ENCODE results near the gene SDHB.

SDHB gene

GRCh38 chr1:17040135-17040534, 13.7 kb downstream of the SDHB start:
- no peaks in the 10 kb centered on the region for H3K9me3 ChIP-seq (replicated peaks; ENCODE audit: low read length)
- no peak overlapping the region for H3K4me2 ChIP-seq (ENCODE audit: low read length)
- H3K27me3 ChIP-seq (ENCODE audit: control insufficient read depth, insufficient read depth, low read length): no peaks in the 10 kb centered on the region
- no peaks in the 10 kb centered on the region for H3K4me1 ChIP-seq (ENCODE audit: control insufficient read depth, insufficient read depth, low read length)
- no peak overlapping the region for H3K4me3 ChIP-seq (ENCODE audit: low read length)
- H3K36me3 ChIP-seq (ENCODE audit: insufficient read depth, low read length): peaks cover 42% of the 10 kb centered on the region
- no peak overlapping the region for H3K9ac ChIP-seq (ENCODE audit: low read depth, low read length)

GRCh38 chr1:17039522-17039921, 14.3 kb downstream of the SDHB start:
- Histone ChIP-seq H3K9me3 (replicated peaks; ENCODE audit: low read length) (no peaks in the 10 kb centered on the region), H3K27me3 (ENCODE audit: control insufficient read depth, insufficient read depth, low read length) (no peaks in the 10 kb centered on the region), H3K4me2 (ENCODE audit: low read length) (no peak overlapping the region), H3K4me3 (ENCODE audit: low read length) (no peak overlapping the region), H3K9ac (ENCODE audit: low read depth, low read length) (no peak overlapping the region), H3K4me1 (ENCODE audit: control insufficient read depth, insufficient read depth, low read length) (no peaks in the 10 kb centered on the region), H3K36me3 (ENCODE audit: insufficient read depth, low read length) (peaks cover 37% of the 10 kb centered on the region)

GRCh38 chr1:17033481-17033880, 20.4 kb downstream of the SDHB start:
- Histone ChIP-seq H3K4me1 (ENCODE audit: control insufficient read depth, insufficient read depth, low read length) (no peaks in the 10 kb centered on the region), H3K4me2 (ENCODE audit: low read length) (no peak overlapping the region), H3K9ac (ENCODE audit: low read depth, low read length) (no peak overlapping the region), H3K27me3 (ENCODE audit: control insufficient read depth, insufficient read depth, low read length) (no peaks in the 10 kb centered on the region), H3K4me3 (ENCODE audit: low read length) (no peak overlapping the region), H3K9me3 (replicated peaks; ENCODE audit: low read length) (no peaks in the 10 kb centered on the region), H3K36me3 (ENCODE audit: insufficient read depth, low read length) (peaks cover 28% of the 10 kb centered on the region)

GRCh38 chr1:17032741-17033140, 21.1 kb downstream of the SDHB start:
- H3K4me3 ChIP-seq (ENCODE audit: low read length): no peak overlapping the region
- no peak overlapping the region for H3K4me2 ChIP-seq (ENCODE audit: low read length)
- H3K27me3 ChIP-seq (ENCODE audit: control insufficient read depth, insufficient read depth, low read length): no peaks in the 10 kb centered on the region
- H3K4me1 ChIP-seq (ENCODE audit: control insufficient read depth, insufficient read depth, low read length): peaks cover 3% of the 10 kb centered on the region
- no peak overlapping the region for H3K9ac ChIP-seq (ENCODE audit: low read depth, low read length)
- H3K36me3 ChIP-seq (ENCODE audit: insufficient read depth, low read length): peaks cover 34% of the 10 kb centered on the region
- no peaks in the 10 kb centered on the region for H3K9me3 ChIP-seq (replicated peaks; ENCODE audit: low read length)

- Histone ChIP-seq H3K4me2 (ENCODE audit: low read length) (no peak overlapping the region), H3K27me3 (ENCODE audit: control insufficient read depth, insufficient read depth, low read length) (no peaks in the 10 kb centered on the region), H3K36me3 (ENCODE audit: insufficient read depth, low read length) (peaks cover 45% of the 10 kb centered on the region)
Observed at GRCh38 chr1:17031436-17031835, 22.4 kb downstream of the SDHB start.

GRCh38 chr1:17030206-17030605, 23.6 kb downstream of the SDHB start:
- Histone ChIP-seq H3K9me3 (replicated peaks; ENCODE audit: low read length) (no peaks in the 10 kb centered on the region), H3K4me1 (ENCODE audit: control insufficient read depth, insufficient read depth, low read length) (peaks cover 4% of the 10 kb centered on the region), H3K9ac (ENCODE audit: low read depth, low read length) (no peak overlapping the region), H3K4me2 (ENCODE audit: low read length) (no peak overlapping the region), H3K27me3 (ENCODE audit: control insufficient read depth, insufficient read depth, low read length) (no peaks in the 10 kb centered on the region), H3K36me3 (ENCODE audit: insufficient read depth, low read length) (peaks cover 53% of the 10 kb centered on the region), H3K4me3 (ENCODE audit: low read length) (no peak overlapping the region)

More at GRCh38 chr1:17031436-17031835, 22.4 kb downstream of the SDHB start:
- Histone ChIP-seq H3K4me3 (ENCODE audit: low read length) (no peak overlapping the region), H3K4me1 (ENCODE audit: control insufficient read depth, insufficient read depth, low read length) (peaks cover 4% of the 10 kb centered on the region), H3K9me3 (replicated peaks; ENCODE audit: low read length) (no peaks in the 10 kb centered on the region), H3K9ac (ENCODE audit: low read depth, low read length) (no peak overlapping the region)

- Histone ChIP-seq H3K4me3 (ENCODE audit: low read length) (no peak overlapping the region), H3K27me3 (ENCODE audit: control insufficient read depth, insufficient read depth, low read length) (no peaks in the 10 kb centered on the region), H3K36me3 (ENCODE audit: insufficient read depth, low read length) (peaks cover 63% of the 10 kb centered on the region), H3K4me1 (ENCODE audit: control insufficient read depth, insufficient read depth, low read length) (peaks cover 4% of the 10 kb centered on the region), H3K4me2 (ENCODE audit: low read length) (no peak overlapping the region), H3K9ac (ENCODE audit: low read depth, low read length) (no peak overlapping the region), H3K9me3 (replicated peaks; ENCODE audit: low read length) (no peaks in the 10 kb centered on the region)
Observed at GRCh38 chr1:17028662-17029188, 25.1 kb downstream of the SDHB start.

GRCh38 chr1:17027900-17028299, 25.9 kb downstream of the SDHB start:
- Histone ChIP-seq H3K9me3 (replicated peaks; ENCODE audit: low read length) (no peaks in the 10 kb centered on the region), H3K4me1 (ENCODE audit: control insufficient read depth, insufficient read depth, low read length) (peaks cover 4% of the 10 kb centered on the region), H3K4me2 (ENCODE audit: low read length) (no peak overlapping the region), H3K9ac (ENCODE audit: low read depth, low read length) (no peak overlapping the region), H3K4me3 (ENCODE audit: low read length) (no peak overlapping the region), H3K36me3 (ENCODE audit: insufficient read depth, low read length) (peaks cover 68% of the 10 kb centered on the region), H3K27me3 (ENCODE audit: control insufficient read depth, insufficient read depth, low read length) (no peaks in the 10 kb centered on the region)

GRCh38 chr1:17027403-17027802, 26.4 kb downstream of the SDHB start:
- no peaks in the 10 kb centered on the region for H3K9me3 ChIP-seq (replicated peaks; ENCODE audit: low read length)
- H3K27me3 ChIP-seq (ENCODE audit: control insufficient read depth, insufficient read depth, low read length): no peaks in the 10 kb centered on the region
- no peak overlapping the region for H3K9ac ChIP-seq (ENCODE audit: low read depth, low read length)
- no peak overlapping the region for H3K4me3 ChIP-seq (ENCODE audit: low read length)
- H3K4me2 ChIP-seq (ENCODE audit: low read length): no peak overlapping the region
- H3K36me3 ChIP-seq (ENCODE audit: insufficient read depth, low read length): peaks cover 68% of the 10 kb centered on the region
- H3K4me1 ChIP-seq (ENCODE audit: control insufficient read depth, insufficient read depth, low read length): peaks cover 4% of the 10 kb centered on the region

- H3K4me1 ChIP-seq (ENCODE audit: control insufficient read depth, insufficient read depth, low read length): peaks cover 4% of the 10 kb centered on the region
- no peaks in the 10 kb centered on the region for H3K9me3 ChIP-seq (replicated peaks; ENCODE audit: low read length)
- H3K4me2 ChIP-seq (ENCODE audit: low read length): no peak overlapping the region
- no peaks in the 10 kb centered on the region for H3K27me3 ChIP-seq (ENCODE audit: control insufficient read depth, insufficient read depth, low read length)
- no peak overlapping the region for H3K9ac ChIP-seq (ENCODE audit: low read depth, low read length)
- H3K36me3 ChIP-seq (ENCODE audit: insufficient read depth, low read length): peaks cover 76% of the 10 kb centered on the region
- no peak overlapping the region for H3K4me3 ChIP-seq (ENCODE audit: low read length)
Observed at GRCh38 chr1:17024721-17025120, 29.1 kb downstream of the SDHB start.

GRCh38 chr1:17023573-17023972, 30.3 kb downstream of the SDHB start:
- no peaks in the 10 kb centered on the region for H3K27me3 ChIP-seq (ENCODE audit: control insufficient read depth, insufficient read depth, low read length)
- no peak overlapping the region for H3K4me2 ChIP-seq (ENCODE audit: low read length)
- H3K36me3 ChIP-seq (ENCODE audit: insufficient read depth, low read length): peaks cover 81% of the 10 kb centered on the region
- no peak overlapping the region for H3K4me3 ChIP-seq (ENCODE audit: low read length)
- H3K9me3 ChIP-seq (replicated peaks; ENCODE audit: low read length): no peaks in the 10 kb centered on the region
- H3K9ac ChIP-seq (ENCODE audit: low read depth, low read length): no peak overlapping the region
- peaks cover 4% of the 10 kb centered on the region for H3K4me1 ChIP-seq (ENCODE audit: control insufficient read depth, insufficient read depth, low read length)

- H3K9me3 ChIP-seq (replicated peaks; ENCODE audit: low read length): no peaks in the 10 kb centered on the region
- H3K27me3 ChIP-seq (ENCODE audit: control insufficient read depth, insufficient read depth, low read length): no peaks in the 10 kb centered on the region
- no peak overlapping the region for H3K9ac ChIP-seq (ENCODE audit: low read depth, low read length)
- H3K4me2 ChIP-seq (ENCODE audit: low read length): no peak overlapping the region
- peaks cover 4% of the 10 kb centered on the region for H3K4me1 ChIP-seq (ENCODE audit: control insufficient read depth, insufficient read depth, low read length)
- H3K4me3 ChIP-seq (ENCODE audit: low read length): no peak overlapping the region
- peaks cover 79% of the 10 kb centered on the region for H3K36me3 ChIP-seq (ENCODE audit: insufficient read depth, low read length)
Observed at GRCh38 chr1:17023102-17023501, 30.7 kb downstream of the SDHB start.
